Astrocyte (in vitro differentiated cells and primary cell): ENCODE data around the gene MRPL55.

Experiments used
- EZH2 ChIP-seq: IDR thresholded peaks from 2 replicates; pipeline ENCODE4 v1.6.1; 2012; ENCODE audit warnings: mild to moderate bottlenecking, low read length, inconsistent platforms; ENCODE audit not compliant: insufficient read depth
- TF ChIP-seq, protein P1 (sequence below): IDR thresholded peaks from 2 replicates; pipeline ENCODE4 v1.5.1; 2011; ENCODE audit warnings: low read depth, mild to moderate bottlenecking, inconsistent platforms, low read length, moderate library complexity; ENCODE audit not compliant: insufficient read depth

DNA sequence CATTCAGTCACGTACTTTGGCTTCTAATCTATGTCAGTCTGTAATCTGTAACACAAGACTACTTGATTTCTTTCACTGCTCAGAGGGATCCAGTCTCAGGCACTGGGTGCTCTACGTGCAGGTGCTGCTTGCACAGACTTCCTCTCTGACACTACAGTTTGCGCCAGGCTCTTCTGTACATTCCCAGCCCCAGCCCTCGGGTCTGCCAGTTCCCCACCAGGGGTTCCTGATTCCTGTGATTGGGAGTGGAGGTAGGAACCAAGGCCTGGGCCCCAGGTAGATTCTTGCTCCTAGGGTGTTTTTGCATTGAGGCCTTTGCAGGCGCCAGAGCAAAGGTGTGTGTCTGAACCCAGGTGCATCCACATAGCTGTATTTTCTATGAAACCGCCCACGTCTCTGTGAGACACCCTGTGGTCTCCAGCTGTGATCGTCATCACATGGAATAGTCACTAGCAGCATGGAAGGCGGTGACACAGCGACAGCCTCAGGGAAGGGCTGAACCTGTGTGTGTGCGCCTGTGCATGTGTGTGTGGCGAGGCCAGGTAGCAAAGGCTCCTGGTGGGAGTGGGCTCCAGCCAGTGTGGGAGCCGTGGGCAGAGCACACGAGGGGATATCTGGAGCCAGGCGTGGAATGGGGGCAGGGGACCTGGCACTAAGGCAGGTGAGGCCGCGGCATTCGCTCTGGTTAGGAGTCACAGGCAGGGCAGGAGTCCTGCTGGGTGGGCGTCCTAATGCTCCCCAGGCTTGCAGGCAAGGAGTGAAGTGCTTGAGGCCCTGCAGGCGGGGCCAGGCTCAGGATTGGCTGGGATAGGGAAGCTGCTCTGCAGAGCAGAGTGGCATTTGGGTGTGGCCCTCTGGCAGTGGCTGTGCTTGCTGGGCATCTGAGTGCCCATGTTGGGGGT is 45.8 kb upstream of the MRPL55 start:
- TF ChIP-seq, protein P1, sequence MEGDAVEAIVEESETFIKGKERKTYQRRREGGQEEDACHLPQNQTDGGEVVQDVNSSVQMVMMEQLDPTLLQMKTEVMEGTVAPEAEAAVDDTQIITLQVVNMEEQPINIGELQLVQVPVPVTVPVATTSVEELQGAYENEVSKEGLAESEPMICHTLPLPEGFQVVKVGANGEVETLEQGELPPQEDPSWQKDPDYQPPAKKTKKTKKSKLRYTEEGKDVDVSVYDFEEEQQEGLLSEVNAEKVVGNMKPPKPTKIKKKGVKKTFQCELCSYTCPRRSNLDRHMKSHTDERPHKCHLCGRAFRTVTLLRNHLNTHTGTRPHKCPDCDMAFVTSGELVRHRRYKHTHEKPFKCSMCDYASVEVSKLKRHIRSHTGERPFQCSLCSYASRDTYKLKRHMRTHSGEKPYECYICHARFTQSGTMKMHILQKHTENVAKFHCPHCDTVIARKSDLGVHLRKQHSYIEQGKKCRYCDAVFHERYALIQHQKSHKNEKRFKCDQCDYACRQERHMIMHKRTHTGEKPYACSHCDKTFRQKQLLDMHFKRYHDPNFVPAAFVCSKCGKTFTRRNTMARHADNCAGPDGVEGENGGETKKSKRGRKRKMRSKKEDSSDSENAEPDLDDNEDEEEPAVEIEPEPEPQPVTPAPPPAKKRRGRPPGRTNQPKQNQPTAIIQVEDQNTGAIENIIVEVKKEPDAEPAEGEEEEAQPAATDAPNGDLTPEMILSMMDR = no peak
- TF ChIP-seq EZH2 = no peak
